Thyroid gland (tissue), 4 donors: ENCODE data around the gene ARHGAP8. TPM values are rescaled to one million over a fixed set of nuclear protein-coding genes. Genes with fewer than 3 reads are reported as not detected.

ENCODE experiments used
- DNase-seq, 2 donors: peaks; one replicate each; pipeline ENCODE4 v3.0.0-alpha.2; 2019
- H3K27ac ChIP-seq, 3 donors: fragments of 200-600 bp; sonication (generic); 1 replicate in 2 of 3; 2 replicates in 1 of 3; pipeline ENCODE4 v1.5.1; 2016 to 2019; ENCODE audit warnings: mild to moderate bottlenecking in 1 of 3, moderate library complexity in 1 of 3
- H3K27me3 ChIP-seq: fragments of 200-600 bp; sonication (generic); one replicate; pipeline ENCODE4 v1.5.1; 2019
- H3K36me3 ChIP-seq, 2 donors: fragments of 200-600 bp; sonication (generic); one replicate each; pipeline ENCODE4 v1.5.1; 2016 to 2019
- H3K4me1 ChIP-seq, 2 donors: fragments of 200-600 bp; sonication (generic); one replicate each; pipeline ENCODE4 v1.5.1; 2017 to 2019
- H3K4me3 ChIP-seq, 3 donors: fragments of 200-600 bp; sonication (generic); replicated peaks in 1 of 3; 1 replicate in 2 of 3; 2 replicates in 1 of 3; pipeline ENCODE4 v1.5.1; 2016; ENCODE audit warnings: mild to moderate bottlenecking in 1 of 3
- H3K9me3 ChIP-seq: fragments of 200-600 bp; sonication (generic); one replicate; pipeline ENCODE4 v1.5.1; 2017
- CTCF ChIP-seq, 6 experiments: fragments of 200-600 bp in 3 of 6; fragments of 450-650 bp in 3 of 6; sonication (generic) in 3 of 6; IDR thresholded peaks; one replicate each; pipeline ENCODE4 v1.5.1; 2016 to 2019; ENCODE audit warnings: antibody characterized with exemption in 6 of 6, mild to moderate bottlenecking in 2 of 6, inconsistent platforms in 1 of 6, moderate library complexity in 1 of 6
- POLR2A ChIP-seq, 2 donors: fragments of 450-650 bp; IDR thresholded peaks; one replicate each; pipeline ENCODE4 v1.6.1; 2017; ENCODE audit warnings: antibody characterized with exemption in 2 of 2, mild to moderate bottlenecking in 2 of 2, moderate library complexity in 1 of 2
- WGBS, 2 donors: methylation state at CpG; one replicate each; pipeline ENCODE4 v1.1.5; 2017; 5-methylcytosine and 5-hydroxymethylcytosine counted together
- intact Hi-C: fragments of 100-400 bp; cut with DNase I; formaldehyde crosslinking; loops from one replicate; pipeline ENCODE4 v1.15.1; 2023
- total RNA-seq, 4 donors: library from RNA; depleted of rRNA; stranded (reverse); fragments of >200 nt; gene quantifications; one replicate each; pipeline ENCODE4 v1.2.3, GENCODE V29; 2016

The ARHGAP8 gene
- total RNA-seq, 4 donors from 2014 or later = 24.8 to 44.3 (median 28.0) TPM

- Histone ChIP-seq H3K9me3 (no peaks in the 10 kb centered on the region), H3K4me3 (no peak overlapping the region), H3K36me3 (no peaks in the 10 kb centered on the region), H3K27ac (no peak overlapping the region), H3K4me1 (no peaks in the 10 kb centered on the region), H3K27me3 (no peaks in the 10 kb centered on the region)
- WGBS, 2 donors = 79% methylated on average over 4 of the region's 4 CpGs
- intact Hi-C loops = no loop called here
- no peak for DNase-seq
- TF ChIP-seq CTCF (IDR thresholded peaks at IDR 0.05) (no peak), POLR2A (IDR thresholded peaks at IDR 0.05) (no peak)
Measured at GRCh38 chr22:44711241-44711560, 41.2 kb upstream of the ARHGAP8 start.

- DNase-seq = no peak
- intact Hi-C loops = no loop called here
- TF ChIP-seq POLR2A (IDR thresholded peaks at IDR 0.05) (no peak), CTCF (IDR thresholded peaks at IDR 0.05) (no peak)
Measured at GRCh38 chr22:44711690-44712555, 40.5 kb upstream of the ARHGAP8 start.

GRCh38 chr22:44712962-44713361, 39.4 kb upstream of the ARHGAP8 start:
- H3K27me3 ChIP-seq = no peaks in the 10 kb centered on the region
- no peaks in the 10 kb centered on the region for H3K4me1 ChIP-seq
- 89 to 93% methylated on average over 7 to 8 of the region's 8 CpGs for WGBS, 2 donors
- intact Hi-C loops = no loop called here
- no peak overlapping the region for H3K4me3 ChIP-seq
- DNase-seq = no peak
- H3K27ac ChIP-seq = no peak overlapping the region
- H3K36me3 ChIP-seq = no peaks in the 10 kb centered on the region
- TF ChIP-seq POLR2A (IDR thresholded peaks at IDR 0.05) (no peak), CTCF (IDR thresholded peaks at IDR 0.05) (no peak)
- no peaks in the 10 kb centered on the region for H3K9me3 ChIP-seq

More at GRCh38 chr22:44711690-44712555, 40.5 kb upstream of the ARHGAP8 start:
- H3K27ac ChIP-seq = no peak overlapping the region
- H3K4me1 ChIP-seq = no peaks in the 10 kb centered on the region
- H3K27me3 ChIP-seq = no peaks in the 10 kb centered on the region
- no peaks in the 10 kb centered on the region for H3K9me3 ChIP-seq
- no peaks in the 10 kb centered on the region for H3K36me3 ChIP-seq
- WGBS, 2 donors = 79 to 85% methylated on average over 8 to 21 of the region's 23 CpGs
- no peak overlapping the region for H3K4me3 ChIP-seq

GRCh38 chr22:44714703-44715350, 37.5 kb upstream of the ARHGAP8 start:
- Histone ChIP-seq H3K4me1 (no peaks in the 10 kb centered on the region), H3K4me3 (no peak overlapping the region), H3K9me3 (no peaks in the 10 kb centered on the region), H3K36me3 (no peaks in the 10 kb centered on the region), H3K27me3 (no peaks in the 10 kb centered on the region), H3K27ac (peak overlapping the region in 1 of 3 donors; percentile 23)
- intact Hi-C loops = no loop called here
- peak in 1 of 2 donors; percentile 24 for DNase-seq
- WGBS, 2 donors = 64 to 71% methylated on average over 12 to 13 of the region's 18 CpGs
- no peak for TF ChIP-seq CTCF (IDR thresholded peaks at IDR 0.05)
- TF ChIP-seq POLR2A (IDR thresholded peaks at IDR 0.05) = no peak

DNA sequence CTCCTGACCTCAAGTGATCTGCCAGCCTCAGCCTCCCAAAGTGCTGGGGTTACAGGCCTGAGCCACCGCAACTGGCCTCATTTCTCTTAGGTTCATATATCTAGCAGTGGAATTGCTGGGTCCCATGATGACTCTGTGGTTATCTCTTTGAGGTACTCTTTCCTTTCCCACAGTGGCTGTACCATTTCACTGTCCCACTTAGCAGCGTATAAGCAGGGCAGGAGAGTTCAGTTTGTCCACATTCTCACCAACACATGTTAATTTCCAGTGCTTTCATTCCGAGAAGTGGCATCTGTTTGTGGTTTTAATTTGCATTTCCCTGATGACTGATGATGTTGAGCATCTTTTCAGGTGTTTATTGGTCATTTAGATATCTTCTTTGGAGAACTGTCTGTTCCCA, 34.0 kb upstream of the ARHGAP8 start:
- TF ChIP-seq CTCF (IDR thresholded peaks at IDR 0.05) (no peak), POLR2A (IDR thresholded peaks at IDR 0.05) (no peak)
- Histone ChIP-seq H3K27me3 (no peaks in the 10 kb centered on the region), H3K27ac (no peak overlapping the region), H3K4me3 (no peak overlapping the region), H3K36me3 (no peaks in the 10 kb centered on the region), H3K4me1 (no peaks in the 10 kb centered on the region), H3K9me3 (no peaks in the 10 kb centered on the region)
- WGBS, 2 donors = 92 to 94% methylated on average over 3 of the region's 3 CpGs
- intact Hi-C loops = no loop called here
- no peak for DNase-seq
